ENCODE results near the gene MED13.

Gene MED13

GRCh38 chr17:62064791-62065563, at the start of gene MED13:
Gene MED13, minus strand, starts transcription at chr17:62065278. Its CDS starts 73 bp downstream, at chr17:62065205.
- in situ Hi-C loops (cut with MboI; ENCODE audit: low sequenced_read_pairs): no loop called here

DNA sequence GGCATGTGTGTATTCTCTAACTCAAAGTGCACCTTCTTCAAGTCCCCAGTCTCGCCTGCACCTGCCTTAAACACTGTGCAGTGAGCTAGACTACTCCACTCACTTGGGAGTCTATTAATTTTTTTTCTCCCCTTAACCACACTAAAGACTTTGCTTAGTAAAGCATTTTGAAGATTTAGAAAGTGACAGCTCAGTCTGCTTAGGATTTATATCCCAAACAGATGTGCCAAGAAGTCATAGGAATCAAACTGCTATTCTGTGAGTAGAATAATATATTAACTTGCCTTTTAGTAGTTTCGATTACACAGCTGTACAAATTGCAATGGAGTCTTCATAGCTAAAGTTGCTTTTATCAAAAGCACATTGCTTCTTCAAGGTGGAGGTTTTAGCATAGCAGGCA, 47.2 kb upstream of the MED13 start:
- in situ Hi-C loops (cut with MboI; ENCODE audit: low sequenced_read_pairs): no loop called here

DNA sequence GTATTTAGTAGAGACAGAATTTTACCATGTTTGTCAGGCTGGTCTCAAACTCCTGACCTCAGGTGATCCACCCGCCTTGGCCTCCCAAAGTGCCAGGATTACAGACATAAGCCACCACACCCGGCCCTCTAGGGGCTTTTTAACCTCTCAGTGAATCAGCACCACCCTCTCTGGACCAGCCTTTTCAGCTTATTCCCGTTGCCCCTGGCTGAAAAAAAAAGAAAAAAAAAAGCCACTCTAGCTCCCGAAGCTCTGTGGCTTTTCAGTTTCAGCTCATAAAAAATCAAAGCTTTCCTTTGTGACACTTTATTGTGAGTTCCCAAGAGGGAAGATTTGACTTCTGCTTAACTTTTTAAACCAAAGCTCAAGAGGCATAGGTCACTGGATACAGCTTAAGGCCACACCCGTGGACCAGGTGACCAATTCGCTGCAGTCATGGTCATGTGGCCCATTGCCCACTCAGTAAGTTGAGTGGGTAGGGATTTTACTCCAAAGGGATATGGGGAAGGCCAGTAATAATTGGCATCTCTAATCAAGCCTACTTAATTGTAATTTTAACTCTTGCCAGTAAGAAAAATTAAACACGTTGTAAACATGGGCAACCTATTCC, 46.6 kb upstream of the MED13 start:
- in situ Hi-C loops (cut with MboI; ENCODE audit: low sequenced_read_pairs): no loop called here

- in situ Hi-C loops (cut with MboI; ENCODE audit: low sequenced_read_pairs): no loop called here
These were observed 45.9 kb upstream of the MED13 start for GRCh38 chr17:62110923-62111484.

GRCh38 chr17:62109924-62110323, 44.8 kb upstream of the MED13 start:
- in situ Hi-C loops (cut with MboI; ENCODE audit: low sequenced_read_pairs): no loop called here

- in situ Hi-C loops (cut with MboI; ENCODE audit: low sequenced_read_pairs): no loop called here
These were observed 44.4 kb upstream of the MED13 start for GRCh38 chr17:62109378-62109902.

DNA sequence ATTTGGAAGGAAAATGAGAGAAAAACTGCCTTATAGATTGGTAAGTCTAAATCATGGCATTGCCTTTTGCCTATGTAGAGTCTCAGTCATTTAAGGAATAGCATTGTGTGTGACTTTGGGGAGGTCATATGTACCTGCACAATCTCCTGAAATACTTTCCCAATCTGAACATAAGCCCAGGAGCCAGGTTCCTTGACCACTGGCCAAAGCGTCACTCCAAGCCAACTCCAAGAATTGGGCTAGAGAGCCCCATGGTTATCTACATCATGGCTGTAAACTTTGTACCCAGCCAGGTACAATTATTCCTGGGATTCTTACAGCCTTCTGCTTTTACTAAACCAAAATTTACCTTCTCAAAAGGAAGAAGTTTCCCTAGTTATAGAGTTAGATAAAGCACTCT, 40.8 kb upstream of the MED13 start:
- in situ Hi-C loops (cut with MboI; ENCODE audit: low sequenced_read_pairs): no loop called here

DNA sequence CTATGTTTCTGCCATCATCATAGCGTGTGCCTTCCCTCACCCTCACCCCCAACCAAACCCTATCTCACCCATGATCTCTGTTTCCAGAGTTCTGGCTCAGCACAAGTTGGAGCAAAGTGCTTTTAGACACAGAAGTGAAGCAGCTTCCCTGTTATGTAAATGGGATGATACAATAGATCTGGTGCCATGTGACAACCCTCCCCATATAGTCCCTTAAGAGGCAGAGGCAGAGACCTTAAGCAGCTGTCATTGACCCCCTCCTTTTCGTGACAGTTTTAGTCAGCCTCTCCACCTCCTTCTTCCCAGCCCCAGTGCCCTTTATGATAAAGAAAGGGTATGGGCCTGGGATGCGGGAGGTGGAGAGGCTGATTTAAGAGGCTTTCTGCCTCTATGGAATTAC, 40.3 kb upstream of the MED13 start:
- in situ Hi-C loops (cut with MboI; ENCODE audit: low sequenced_read_pairs): no loop called here

DNA sequence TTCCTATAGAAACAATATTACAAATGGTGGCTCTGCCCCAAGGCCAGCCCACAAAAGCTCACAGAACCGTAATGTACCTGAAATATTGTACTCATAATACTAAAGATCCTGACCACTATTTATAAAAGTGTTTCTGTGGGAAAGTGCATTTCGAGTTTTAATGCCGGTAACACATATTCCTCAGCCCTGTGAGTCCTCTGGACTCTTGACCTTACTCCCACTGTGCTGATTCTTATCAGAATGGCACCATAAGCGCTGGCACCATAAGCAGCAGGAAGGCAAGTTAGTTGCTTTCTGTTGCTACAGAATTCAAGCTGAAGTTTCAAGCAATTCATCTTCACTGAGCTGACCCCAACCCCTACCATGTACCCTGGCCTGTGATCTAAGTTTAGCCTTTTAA, 36.4 kb upstream of the MED13 start:
- in situ Hi-C loops (cut with MboI; ENCODE audit: low sequenced_read_pairs): no loop called here

DNA sequence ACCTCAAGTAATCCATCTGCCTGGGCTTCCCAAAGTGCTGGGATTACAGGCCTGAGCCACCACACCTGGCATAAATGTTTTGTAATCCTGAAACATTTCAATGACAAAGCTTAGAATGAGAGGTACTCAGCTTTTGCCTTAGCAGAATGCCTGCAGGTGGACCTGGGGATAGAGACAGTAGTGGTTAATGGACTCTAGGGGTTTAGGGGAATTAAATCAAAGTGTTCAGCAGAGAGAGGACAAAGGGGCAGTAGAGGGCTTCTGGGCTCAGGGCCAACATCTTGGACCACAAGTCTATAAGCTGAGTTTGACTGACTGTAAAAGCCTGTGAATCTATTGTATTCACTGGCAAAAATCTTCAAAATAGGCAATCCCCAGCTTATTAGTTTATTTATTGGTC, 36.0 kb upstream of the MED13 start:
- in situ Hi-C loops (cut with MboI; ENCODE audit: low sequenced_read_pairs): no loop called here

DNA sequence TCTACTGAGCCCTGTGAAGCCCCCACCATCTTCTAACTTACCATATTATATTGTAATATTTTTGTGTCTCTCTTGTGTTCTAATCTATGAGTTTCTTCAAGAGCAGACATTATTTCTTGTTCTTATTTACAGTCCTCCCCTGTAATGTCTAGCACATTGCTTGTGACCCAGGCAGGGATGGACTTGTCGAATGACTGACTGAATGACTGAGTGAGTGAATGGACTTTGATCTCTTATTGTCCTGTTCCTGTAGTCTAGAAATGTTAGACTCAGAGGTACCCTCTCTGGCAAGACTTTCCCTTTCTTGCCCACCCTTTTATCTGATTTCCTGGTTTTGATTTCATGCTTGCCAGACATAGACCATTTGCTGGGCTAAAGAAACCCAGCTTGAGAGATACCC, 35.0 kb upstream of the MED13 start:
- in situ Hi-C loops (cut with MboI; ENCODE audit: low sequenced_read_pairs): no loop called here

DNA sequence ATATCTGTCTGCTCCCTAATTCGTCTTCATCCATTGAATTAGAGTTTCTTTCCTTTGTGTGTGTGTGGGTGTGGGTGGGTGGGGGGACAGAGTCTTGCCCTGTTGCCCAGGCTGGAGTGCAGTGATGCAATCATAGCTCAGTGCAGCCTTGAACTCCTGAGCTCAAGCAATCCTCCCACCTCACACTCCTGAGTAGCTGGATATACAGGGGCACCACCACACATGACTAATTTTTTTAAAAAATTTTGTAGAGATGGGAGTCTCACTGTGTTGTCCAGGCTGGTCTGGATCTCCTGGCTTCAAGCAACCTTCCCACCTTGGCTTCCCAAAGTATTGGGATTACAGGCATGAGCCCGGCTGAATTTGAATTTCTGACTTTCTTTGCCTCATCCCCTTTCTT, 34.5 kb upstream of the MED13 start:
- in situ Hi-C loops (cut with MboI; ENCODE audit: low sequenced_read_pairs): no loop called here

GRCh38 chr17:62098623-62099231, 33.6 kb upstream of the MED13 start:
- in situ Hi-C loops (cut with MboI; ENCODE audit: low sequenced_read_pairs): no loop called here

DNA sequence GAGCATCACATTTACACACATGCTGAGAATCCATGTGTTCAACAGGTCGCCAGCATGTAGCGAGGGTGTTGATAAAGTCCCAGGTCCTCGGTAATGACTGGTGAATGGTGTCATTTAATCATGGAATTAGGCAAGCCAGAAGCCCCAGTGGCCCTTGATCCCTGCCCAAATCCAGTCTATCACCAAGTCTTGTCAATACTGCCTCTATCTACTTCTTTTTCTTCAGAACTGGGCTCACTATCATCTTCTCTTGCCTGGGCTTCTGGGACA, 31.3 kb upstream of the MED13 start:
- in situ Hi-C loops (cut with MboI; ENCODE audit: low sequenced_read_pairs): no loop called here

DNA sequence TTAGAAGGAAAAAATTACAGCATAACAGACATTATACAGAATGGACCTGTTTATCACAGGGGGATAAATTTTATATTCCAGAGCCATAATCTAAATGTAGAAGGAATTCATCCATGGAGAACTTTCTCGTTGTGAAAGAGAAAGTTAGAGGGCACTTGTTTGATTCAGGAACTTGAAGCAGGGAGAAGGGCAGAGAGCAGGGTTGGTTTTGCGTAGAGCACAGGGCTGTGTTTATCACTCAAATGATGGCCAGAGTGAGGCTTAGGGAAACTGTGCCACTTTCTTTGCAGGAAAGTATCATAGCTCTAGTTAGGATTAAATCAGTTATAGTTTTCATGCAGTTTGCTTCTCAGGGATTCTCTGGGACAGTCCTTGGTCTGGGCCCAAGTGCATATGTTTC, 29.1 kb upstream of the MED13 start:
- in situ Hi-C loops (cut with MboI; ENCODE audit: low sequenced_read_pairs): no loop called here

DNA sequence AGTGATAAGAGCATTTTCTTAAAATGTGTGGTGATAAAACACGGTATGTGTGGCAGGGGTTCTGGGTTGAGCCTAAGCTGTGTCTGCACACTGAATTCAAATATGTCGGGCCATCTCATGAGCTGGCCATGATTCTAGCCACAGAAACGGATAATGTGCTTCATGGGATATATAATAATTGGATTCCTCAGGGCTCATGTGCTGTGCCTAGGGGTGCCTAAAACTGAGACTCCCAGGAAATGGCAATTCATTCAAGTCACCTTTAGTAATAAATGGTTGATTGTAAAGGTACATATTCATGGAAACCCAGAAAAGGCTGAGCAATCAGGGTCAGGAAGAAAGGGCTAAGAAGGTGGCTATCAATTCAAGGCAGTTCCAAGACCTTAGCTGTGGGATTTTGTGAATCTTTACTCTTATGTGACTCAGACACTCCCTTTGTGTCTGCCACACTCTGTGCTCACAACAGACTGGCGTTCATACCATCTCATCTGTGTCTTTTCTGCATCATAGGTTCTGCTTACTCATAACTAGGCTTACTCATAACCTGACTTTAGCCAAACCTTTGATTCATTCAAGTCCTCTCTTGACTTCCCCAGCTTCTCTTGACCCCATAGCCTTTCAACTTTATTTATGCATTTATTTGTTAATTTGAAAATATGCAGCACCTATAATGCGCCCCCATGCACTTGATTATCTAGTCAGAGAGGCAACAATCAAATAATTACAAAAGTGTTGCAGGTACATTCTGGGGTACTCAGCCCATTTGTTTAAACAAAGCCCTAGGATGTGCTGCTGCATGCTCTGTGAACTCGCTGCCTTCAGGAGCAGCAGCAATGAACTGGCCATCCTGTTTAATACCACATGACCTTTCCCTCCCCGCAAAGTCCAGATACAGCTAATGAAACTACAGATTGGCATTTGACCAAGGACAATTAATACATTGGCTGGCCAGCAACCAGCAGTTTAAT, 28.4 kb upstream of the MED13 start:
- in situ Hi-C loops (cut with MboI; ENCODE audit: low sequenced_read_pairs): no loop called here

DNA sequence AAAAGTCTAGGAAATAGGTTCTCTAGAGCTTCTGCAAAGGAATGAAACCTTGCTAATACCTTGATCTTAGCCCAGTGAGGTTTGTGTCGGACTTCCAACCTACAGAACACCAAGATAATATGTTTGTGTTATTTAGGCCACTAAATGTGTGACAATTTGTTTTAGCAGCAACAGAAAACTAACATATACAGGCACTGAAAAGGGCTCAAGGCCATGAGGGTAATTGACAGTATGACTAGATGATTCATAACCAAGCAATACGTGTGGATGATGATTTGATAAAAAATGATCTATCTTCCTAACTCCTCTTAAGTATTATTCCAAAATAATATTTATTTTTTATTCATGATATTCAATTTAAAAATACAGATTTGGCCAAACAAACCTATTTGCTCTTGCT, 27.7 kb upstream of the MED13 start:
- in situ Hi-C loops (cut with MboI; ENCODE audit: low sequenced_read_pairs): no loop called here

DNA sequence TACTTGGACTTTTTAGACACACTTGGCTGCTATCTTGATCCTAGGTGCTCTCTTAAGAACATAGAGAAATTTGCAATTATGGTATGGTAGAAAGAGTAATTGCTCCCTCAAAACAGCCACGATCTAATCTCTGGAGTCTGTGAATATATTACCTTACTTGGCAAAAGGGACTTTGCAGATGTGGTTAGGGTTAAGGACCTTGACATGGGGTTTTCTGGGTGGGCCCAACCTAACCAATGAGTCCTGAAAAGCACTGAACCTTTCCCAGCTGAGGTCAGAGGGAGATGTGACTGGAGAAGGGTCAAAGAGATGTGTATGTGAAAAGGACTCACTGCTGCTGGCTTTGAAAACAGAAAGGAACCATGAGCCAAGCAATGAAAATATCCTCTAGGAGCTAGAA, 26.7 kb upstream of the MED13 start:
- in situ Hi-C loops (cut with MboI; ENCODE audit: low sequenced_read_pairs): no loop called here

DNA sequence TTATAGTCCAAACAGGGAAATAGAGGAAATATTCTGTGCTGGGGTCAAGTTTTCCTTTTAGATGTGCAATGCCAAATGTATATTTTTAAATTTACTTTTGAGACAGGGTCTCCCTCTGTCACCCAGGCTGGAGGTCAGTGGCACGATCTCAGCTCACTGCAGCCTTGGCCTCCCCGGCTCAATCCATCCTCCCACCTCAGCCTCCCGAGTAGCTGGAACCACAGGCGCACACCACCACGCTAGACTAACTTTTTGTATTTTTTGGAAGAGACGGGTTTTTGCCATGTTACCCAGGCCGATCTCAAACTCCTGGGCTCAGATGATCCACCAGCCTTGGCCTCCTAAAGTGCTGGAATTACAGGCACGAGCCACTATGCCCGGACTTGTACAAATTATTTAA, 25.8 kb upstream of the MED13 start:
- in situ Hi-C loops (cut with MboI; ENCODE audit: low sequenced_read_pairs): no loop called here

DNA sequence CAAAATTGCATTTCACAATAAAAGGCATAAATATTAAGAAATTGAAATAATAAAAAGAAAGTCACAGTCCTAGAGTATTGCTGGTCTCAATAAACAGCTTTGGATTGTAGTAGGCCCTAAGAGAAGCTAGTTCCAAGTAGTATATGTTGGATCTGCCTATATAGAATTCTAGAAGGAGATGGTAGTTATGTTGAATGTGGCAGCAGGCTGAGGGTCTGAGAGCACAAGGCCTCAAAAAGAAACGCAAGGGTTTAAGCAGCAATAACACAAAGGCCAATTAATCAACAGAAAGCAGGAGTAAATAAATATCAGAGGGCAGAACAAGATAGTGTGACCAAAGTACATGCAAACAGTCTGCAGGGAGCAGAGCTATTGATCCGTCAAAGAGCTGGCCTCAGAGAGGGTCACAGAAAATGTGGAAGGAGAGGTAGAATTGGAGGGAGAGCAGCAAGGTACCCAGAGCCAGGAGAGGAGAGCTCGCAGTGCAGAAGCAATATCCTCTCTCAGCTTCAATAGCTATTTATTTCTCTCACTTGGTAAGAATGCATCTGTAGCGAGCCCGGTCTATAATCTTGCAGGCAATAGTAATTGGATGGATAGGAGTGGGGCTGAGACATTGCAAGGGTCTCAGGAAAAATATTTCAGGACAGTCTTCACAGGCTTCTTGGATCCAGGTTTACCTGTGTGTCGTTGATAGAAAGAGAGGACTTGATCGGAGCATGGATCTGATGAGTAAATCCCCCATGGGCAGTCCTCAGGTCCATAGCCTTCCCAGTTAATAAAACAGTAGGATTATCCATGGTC, 25.1 kb upstream of the MED13 start:
- in situ Hi-C loops (cut with MboI; ENCODE audit: low sequenced_read_pairs): no loop called here
